B cell (primary cell): Measurements from ENCODE around the gene CETP. TPM values are rescaled to one million over a fixed set of nuclear protein-coding genes. Genes with fewer than 3 reads are reported as not detected.

Experiments used
- ATAC-seq: fragments of 200-7000 bp; cut with Tn5 transposase; one replicate; pipeline ENCODE4 v1.10.0; 2021; ENCODE audit warnings: low read depth, mild to moderate bottlenecking, moderate number of reproducible peaks, moderate library complexity
- CTCF ChIA-PET: fragments of 350-600 bp; sonication (Branson Sonifier 250); formaldehyde crosslinking; loops from one replicate; lab custom pipeline; 2021; ENCODE audit warnings: antibody characterized with exemption, inconsistent platforms; lab: Charles Lee
- POLR2A ChIA-PET: fragments of 350-600 bp; sonication (Branson Sonifier 250); formaldehyde crosslinking; loops from one replicate; lab custom pipeline; 2021; ENCODE audit warnings: antibody characterized with exemption; lab: Charles Lee
- DNase-seq: peaks from one replicate; pipeline ENCODE4 v3.0.0; 2013
- H2AFZ ChIP-seq: 2 replicates; pipeline ENCODE4 v1.6.1; 2012; ENCODE audit warnings: mild to moderate bottlenecking, low read depth, low read length; ENCODE audit not compliant: insufficient read depth, poor library complexity, severe bottlenecking
- H3K27ac ChIP-seq, 2 donors: 1 replicate in 1 of 2; 2 replicates in 1 of 2; pipeline ENCODE4 v1.5.1; 2012 to 2013; ENCODE audit warnings: low read length in 2 of 2, mild to moderate bottlenecking in 2 of 2, moderate library complexity in 1 of 2
- H3K27me3 ChIP-seq, 4 experiments: fragments of 200-600 bp in 1 of 4; sonication (generic) in 1 of 4; replicated peaks in 1 of 4; 1 replicate in 2 of 4; 2 replicates in 2 of 4; pipeline versions ENCODE4 v1.6.1 to v1.7.0; 2013 to 2016; ENCODE audit warnings: low read length in 3 of 4, mild to moderate bottlenecking in 2 of 4, mixed read lengths in 1 of 4, moderate library complexity in 1 of 4; ENCODE audit not compliant: insufficient read depth in 4 of 4, control insufficient read depth in 3 of 4; ENCODE audit errors: control extremely low read depth in 1 of 4
- H3K36me3 ChIP-seq, 2 experiments: replicated peaks in 1 of 2; 1 replicate in 1 of 2; 2 replicates in 1 of 2; pipeline versions ENCODE4 v1.6.1 to v1.7.1; 2013; ENCODE audit warnings: low read length in 1 of 2; ENCODE audit not compliant: insufficient read depth in 2 of 2, control insufficient read depth in 1 of 2; ENCODE audit errors: control extremely low read depth in 1 of 2, extremely low read depth in 1 of 2
- H3K4me1 ChIP-seq, 2 donors: fragments of 200-600 bp in 1 of 2; sonication (generic) in 1 of 2; 1 replicate in 1 of 2; 2 replicates in 1 of 2; pipeline versions ENCODE4 v1.5.1 to v1.6.1; 2013 to 2017; ENCODE audit warnings: low read length in 2 of 2; ENCODE audit not compliant: control insufficient read depth in 2 of 2, insufficient read depth in 2 of 2
- H3K4me2 ChIP-seq: replicated peaks from 2 replicates; pipeline ENCODE3; 2012; ENCODE audit warnings: mild to moderate bottlenecking, low read depth, low read length; ENCODE audit not compliant: poor library complexity, severe bottlenecking
- H3K4me3 ChIP-seq, 5 experiments: fragments of 200-600 bp in 1 of 5; sonication (generic) in 1 of 5; 1 replicate in 3 of 5; 2 replicates in 2 of 5; pipeline versions ENCODE4 v1.5.1 to v1.7.0; 2011 to 2016; ENCODE audit warnings: low read length in 4 of 5, mild to moderate bottlenecking in 4 of 5, low read depth in 2 of 5, control low read depth in 1 of 5, moderate library complexity in 1 of 5; ENCODE audit not compliant: insufficient read depth in 1 of 5; ENCODE audit errors: control extremely low read depth in 1 of 5, extremely low read depth in 1 of 5
- H3K79me2 ChIP-seq: fragments of 200-600 bp; sonication (generic); one replicate; pipeline ENCODE4 v1.6.0; 2016; ENCODE audit warnings: low read length; ENCODE audit not compliant: control insufficient read depth, insufficient read depth
- H3K9ac ChIP-seq: fragments of 200-600 bp; sonication (generic); 2 replicates; pipeline ENCODE4 v1.6.1; 2017; ENCODE audit warnings: mild to moderate bottlenecking, low read length, moderate library complexity
- H3K9me3 ChIP-seq, 3 donors: one replicate each; pipeline versions ENCODE4 v1.6.1 to v1.7.1; 2013; ENCODE audit warnings: low read length in 2 of 3; ENCODE audit not compliant: control insufficient read depth in 2 of 3, insufficient read depth in 1 of 3; ENCODE audit errors: control extremely low read depth in 1 of 3
- H4K20me1 ChIP-seq: 2 replicates; pipeline ENCODE4 v1.6.0; 2012; ENCODE audit warnings: mild to moderate bottlenecking, low read length; ENCODE audit not compliant: insufficient read depth, control insufficient read depth, poor library complexity, severe bottlenecking
- H3K27ac Mint-ChIP-seq: one replicate; pipeline ENCODE4 v1.8.0; 2021; ENCODE audit warnings: mixed read lengths
- H3K27me3 Mint-ChIP-seq: one replicate; pipeline ENCODE4 v1.8.0; 2021; ENCODE audit warnings: mixed read lengths
- H3K4me1 Mint-ChIP-seq: one replicate; pipeline ENCODE4 v1.8.0; 2021; ENCODE audit warnings: mixed read lengths
- H3K4me3 Mint-ChIP-seq: one replicate; pipeline ENCODE4 v1.8.0; 2021; ENCODE audit warnings: mixed read lengths
- H3K9me3 Mint-ChIP-seq: one replicate; pipeline ENCODE4 v1.8.0; 2022; ENCODE audit warnings: mixed read lengths; ENCODE audit not compliant: insufficient read depth
- CTCF ChIP-seq: fragments of 200-600 bp; IDR thresholded peaks from one replicate; pipeline ENCODE4 v1.8.0; 2022; ENCODE audit warnings: antibody characterized with exemption, mild to moderate bottlenecking
- EZH2 ChIP-seq: IDR thresholded peaks from 2 replicates; pipeline ENCODE4 v1.6.1; 2012; ENCODE audit warnings: borderline replicate concordance, low read depth, mild to moderate bottlenecking, moderate library complexity, low read length; ENCODE audit not compliant: insufficient read depth, poor library complexity, severe bottlenecking
- WGBS: methylation state at CpG from one replicate; pipeline ENCODE4 v1.1.5; 2013; ENCODE audit warnings: missing lambda C conversion rate; ENCODE audit not compliant: insufficient coverage; 5-methylcytosine and 5-hydroxymethylcytosine counted together
- intact Hi-C: fragments of 100-400 bp; cut with micrococcal nuclease; formaldehyde crosslinking; loops from one replicate; pipeline ENCODE4 v1.10.0; 2022
- polyA plus RNA-seq: library from polyadenylated mRNA; depleted of rRNA; stranded (reverse); fragments of >200 nt; gene quantifications from 2 replicates; pipeline ENCODE4 v1.2.3, GENCODE V29; 2012
- total RNA-seq, 2 donors: library from RNA; stranded (reverse); fragments of 120-200 nt in 1 of 2; gene quantifications; 1 replicate in 1 of 2; 2 replicates in 1 of 2; pipeline versions ENCODE4 v1.2.3 to v1.2.4, GENCODE V29; 2013 to 2022

Gene CETP
- total and polyA plus RNA-seq, 2 donors (not counting 1 experiment from before 2014, with no cell fraction given): 0.18 to 1.3 TPM

GRCh38 chr16:56944954-56945839 lies 16.6 kb upstream of the CETP start:
- H3K27ac ChIP-seq: peak overlapping the region in 1 of 2 donors; percentile 63
- ChIA-PET CTCF (interaction anchor here (0.7 to 11.7 kb wide), 6 partner anchors 8 to 101 kb away, joined by 3 to 118 read pairs (median 6); partner anchors contain the start of gene SLC12A3), POLR2A (interaction anchor here (0.6 to 2.8 kb wide), 7 partner anchors 14 to 100 kb away, joined by 3 to 10 read pairs (median 3); partner anchors contain the start of gene HERPUD1)
- no peaks in the 10 kb centered on the region for H3K27me3 ChIP-seq
- H4K20me1 ChIP-seq: peaks cover 30% of the 10 kb centered on the region
- H2AFZ ChIP-seq: no peak overlapping the region
- H3K4me2 ChIP-seq: no peak overlapping the region
- H3K9ac ChIP-seq: no peak overlapping the region
- H3K79me2 ChIP-seq: no peaks in the 10 kb centered on the region
- Mint-ChIP-seq H3K4me3 (no peak overlapping the region), H3K9me3 (no peaks in the 10 kb centered on the region), H3K27ac (peak overlapping the region; percentile 59), H3K27me3 (no peaks in the 10 kb centered on the region), H3K4me1 (peaks cover 51% of the 10 kb centered on the region)
- peak; percentile 47 for DNase-seq
- peaks cover 19 to 67% of the 10 kb centered on the region in 2 experiments for H3K36me3 ChIP-seq
- 63% methylated on average over 1 of the region's 2 CpGs for WGBS
- H3K4me3 ChIP-seq: no peak overlapping the region
- TF ChIP-seq EZH2: no peak
- TF ChIP-seq CTCF: no peak
- H3K4me1 ChIP-seq: peaks cover 27 to 40% of the 10 kb centered on the region in 2 donors
- ATAC-seq: no peak
- H3K9me3 ChIP-seq: no peaks in the 10 kb centered on the region
- intact Hi-C loops: no loop called here
